ENCODE results near the gene MEGF10.

MEGF10 gene

DNA sequence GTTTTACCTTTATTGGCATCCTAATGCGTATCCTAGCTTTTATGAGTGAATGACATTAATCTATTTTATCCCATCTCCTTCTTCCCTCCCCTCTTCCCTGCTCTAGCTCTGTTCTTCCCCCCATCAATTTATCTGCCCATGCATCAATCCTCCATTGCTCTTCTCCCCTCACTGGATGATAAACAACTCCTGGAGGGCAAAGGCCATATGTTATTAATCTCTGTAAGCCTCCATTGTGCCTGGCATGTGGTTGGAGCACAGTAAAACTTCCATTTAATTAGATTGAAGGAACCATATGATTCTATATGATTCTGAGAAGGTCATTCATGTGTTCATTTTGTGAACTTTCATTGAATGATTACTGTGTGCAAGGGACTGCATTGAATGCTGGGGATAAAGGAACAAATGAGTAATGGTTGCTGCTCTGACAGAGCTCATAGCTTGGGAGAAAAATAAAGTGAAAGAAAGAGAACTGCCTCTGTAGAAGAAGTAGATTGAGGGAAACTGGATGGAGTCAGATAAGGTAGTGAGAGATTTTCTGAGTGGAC is 85.0 kb downstream of the MEGF10 start:
- peak; percentile 54 for DNase-seq

- no peak for DNase-seq
Observed at GRCh38 chr5:127377651-127378050, 87.1 kb downstream of the MEGF10 start.

GRCh38 chr5:127385936-127386335 is 95.3 kb downstream of the MEGF10 start:
- no peak for DNase-seq

DNA sequence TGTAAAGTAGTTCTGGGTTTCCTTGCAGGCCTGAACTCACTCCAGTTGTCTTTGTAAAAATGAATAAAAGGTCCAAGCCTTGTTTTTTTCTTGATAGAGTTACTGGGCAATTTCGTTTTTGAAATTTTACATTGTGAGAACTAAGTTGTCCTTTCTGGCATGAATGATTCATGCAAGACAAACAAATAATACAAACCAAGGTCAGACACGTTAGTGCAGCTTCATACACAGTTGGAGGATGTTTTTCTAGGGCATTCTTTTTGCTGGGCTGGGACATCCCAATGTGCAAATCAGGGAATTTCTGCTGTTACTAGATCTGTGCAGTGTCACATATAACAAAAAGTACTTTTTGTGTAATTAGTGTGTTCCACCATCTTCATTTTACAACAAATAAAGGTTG is 96.0 kb downstream of the MEGF10 start:
- DNase-seq: no peak

DNA sequence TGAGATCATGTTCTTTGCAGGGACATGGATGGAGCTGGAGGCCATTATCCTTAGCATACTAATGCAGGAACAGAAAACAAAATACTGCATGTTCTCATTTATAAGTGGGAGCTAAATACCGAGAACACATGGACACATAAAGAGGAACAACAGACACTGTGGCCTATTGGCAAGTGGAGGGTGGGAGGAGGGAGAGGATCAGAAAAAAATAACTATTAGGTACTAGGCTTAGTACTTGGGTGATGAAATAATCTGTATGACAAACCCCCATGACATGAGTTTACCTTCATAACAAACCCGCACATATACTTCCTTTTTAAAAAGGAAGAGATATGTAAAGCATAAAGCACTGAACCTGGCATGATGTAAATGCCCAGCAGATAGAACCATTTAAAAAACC is 99.0 kb downstream of the MEGF10 start:
- DNase-seq: no peak

- peak; percentile 40 for DNase-seq
Observed at GRCh38 chr5:127392762-127393161, 102.2 kb downstream of the MEGF10 start.

- no peak for DNase-seq
Observed at GRCh38 chr5:127396490-127397155, 106.0 kb downstream of the MEGF10 start.

DNA sequence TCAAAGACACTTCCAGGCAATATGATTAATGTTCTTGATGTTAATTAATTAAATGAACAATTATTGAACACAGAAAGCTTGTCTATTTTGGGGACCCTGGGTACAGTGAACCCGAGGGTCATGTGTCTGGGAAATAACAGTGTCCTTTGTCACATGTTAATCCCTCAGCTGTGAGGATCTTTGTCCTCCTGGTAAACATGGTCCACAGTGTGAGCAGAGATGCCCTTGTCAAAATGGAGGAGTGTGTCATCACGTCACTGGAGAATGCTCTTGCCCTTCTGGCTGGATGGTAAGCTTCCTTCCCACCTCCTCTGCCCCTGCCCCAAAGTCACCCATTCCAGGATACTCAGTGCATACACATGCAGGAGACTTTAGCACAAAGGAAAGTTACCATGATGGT is 107.9 kb downstream of the MEGF10 start:
- DNase-seq: no peak

- no peak for DNase-seq
Observed at GRCh38 chr5:127399068-127399467, 108.5 kb downstream of the MEGF10 start.

DNA sequence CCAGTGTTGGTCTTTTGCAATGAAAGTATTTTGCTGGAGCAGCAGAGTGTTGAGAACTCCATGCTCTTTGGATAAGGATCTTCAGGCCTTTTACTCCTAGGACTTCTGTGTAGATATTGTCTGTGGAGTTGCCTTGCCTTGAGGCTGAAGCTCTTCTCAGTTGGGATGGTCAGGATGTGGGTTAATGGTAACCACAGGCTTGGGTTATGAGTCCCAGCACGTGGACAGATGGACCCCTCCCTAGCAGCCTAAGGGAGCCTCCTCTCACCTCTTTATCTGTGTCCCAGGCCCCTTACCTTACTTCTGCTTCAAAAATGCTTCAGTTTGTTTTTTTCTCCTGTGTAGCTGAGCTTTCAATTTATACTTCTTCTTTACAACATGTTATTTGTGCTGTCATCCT is 109.9 kb downstream of the MEGF10 start:
- no peak for DNase-seq

DNA sequence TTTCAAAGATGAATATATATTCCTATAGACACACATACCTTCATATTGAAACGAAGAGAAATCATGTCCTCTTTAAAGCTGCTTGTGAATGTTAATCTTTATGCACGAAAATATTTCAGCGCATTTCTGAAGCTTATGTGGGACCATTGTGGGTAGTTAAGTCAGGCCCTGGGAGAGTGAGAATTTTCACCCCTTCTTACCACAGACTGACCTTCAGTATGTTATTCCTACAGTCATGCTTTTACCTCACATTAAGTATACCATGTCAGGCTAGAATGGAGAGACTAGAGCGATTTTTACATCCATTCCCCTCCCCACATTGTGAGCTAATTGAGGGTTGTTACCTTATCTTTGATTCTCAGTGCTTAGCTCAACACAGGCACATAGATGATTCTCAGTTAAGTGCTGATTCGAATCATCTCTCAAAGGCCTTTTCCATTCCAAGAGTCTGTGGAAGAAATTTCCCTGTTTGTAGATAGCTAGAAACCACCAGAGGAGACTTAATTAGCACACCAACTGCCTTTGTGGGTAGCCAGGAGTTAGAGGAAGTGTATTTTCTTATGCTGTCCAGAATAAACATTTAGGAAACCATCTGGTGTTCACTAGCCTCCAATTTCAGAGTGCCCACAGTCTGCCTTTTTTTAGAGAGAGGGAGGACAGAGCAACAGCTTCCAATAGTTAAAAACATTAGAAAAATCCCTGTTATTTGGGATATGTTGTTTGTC is 110.5 kb downstream of the MEGF10 start:
- no peak for DNase-seq

DNA sequence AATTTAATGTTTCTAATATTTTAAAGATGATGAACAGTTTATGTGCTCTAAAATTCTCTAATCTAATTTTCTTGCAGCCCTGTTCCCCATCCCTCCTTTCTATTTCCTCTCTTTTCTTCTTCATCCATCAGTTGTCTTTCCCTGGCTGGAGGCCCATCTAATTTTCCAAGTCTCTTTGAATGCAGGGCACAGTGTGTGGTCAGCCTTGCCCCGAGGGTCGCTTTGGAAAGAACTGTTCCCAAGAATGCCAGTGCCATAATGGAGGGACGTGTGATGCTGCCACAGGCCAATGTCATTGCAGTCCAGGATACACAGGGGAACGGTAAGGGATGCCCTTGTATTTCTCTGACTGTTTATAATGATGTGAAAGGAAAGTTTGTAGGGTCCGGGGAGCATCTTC is 111.8 kb downstream of the MEGF10 start:
- DNase-seq: no peak

GRCh38 chr5:127404190-127404589 is 113.6 kb downstream of the MEGF10 start:
- no peak for DNase-seq

DNA sequence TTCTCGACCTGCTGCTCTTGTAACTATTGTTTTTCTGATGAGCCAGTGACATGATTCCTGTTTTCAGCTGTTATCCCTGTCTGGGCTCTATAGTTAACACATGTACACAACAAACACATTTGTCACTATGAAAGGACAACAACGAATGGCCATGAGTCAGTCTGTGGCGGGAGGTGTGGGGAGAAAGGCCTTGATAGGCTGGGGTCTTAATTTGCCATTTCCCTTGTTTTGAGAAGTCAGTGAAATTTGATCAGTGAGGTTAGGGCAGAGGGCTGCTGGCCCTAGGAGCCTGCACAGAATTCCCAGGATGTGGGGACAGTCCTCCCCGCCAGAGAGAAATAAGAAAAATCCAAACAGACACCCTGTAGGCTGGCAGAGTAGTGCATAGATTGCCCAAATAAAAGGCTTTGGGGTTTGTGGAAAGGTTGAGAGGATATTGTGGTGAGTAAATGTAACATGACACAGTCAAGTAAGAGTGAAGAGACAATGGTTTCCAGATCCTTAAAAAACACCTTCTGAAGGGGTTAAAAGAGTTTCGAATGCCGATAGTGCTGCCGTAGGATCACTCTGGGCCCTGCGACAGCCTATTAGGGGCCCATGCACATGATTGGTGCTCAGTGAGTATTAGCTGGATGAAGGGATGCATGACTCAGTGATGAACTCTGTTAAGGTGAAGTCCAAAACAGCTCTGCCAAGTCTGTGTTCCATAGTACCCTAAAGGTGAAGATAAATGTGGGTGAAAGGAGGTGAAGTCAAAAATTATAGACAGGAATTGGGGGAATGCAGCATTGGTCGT is 115.9 kb downstream of the MEGF10 start:
- DNase-seq: no peak

DNA sequence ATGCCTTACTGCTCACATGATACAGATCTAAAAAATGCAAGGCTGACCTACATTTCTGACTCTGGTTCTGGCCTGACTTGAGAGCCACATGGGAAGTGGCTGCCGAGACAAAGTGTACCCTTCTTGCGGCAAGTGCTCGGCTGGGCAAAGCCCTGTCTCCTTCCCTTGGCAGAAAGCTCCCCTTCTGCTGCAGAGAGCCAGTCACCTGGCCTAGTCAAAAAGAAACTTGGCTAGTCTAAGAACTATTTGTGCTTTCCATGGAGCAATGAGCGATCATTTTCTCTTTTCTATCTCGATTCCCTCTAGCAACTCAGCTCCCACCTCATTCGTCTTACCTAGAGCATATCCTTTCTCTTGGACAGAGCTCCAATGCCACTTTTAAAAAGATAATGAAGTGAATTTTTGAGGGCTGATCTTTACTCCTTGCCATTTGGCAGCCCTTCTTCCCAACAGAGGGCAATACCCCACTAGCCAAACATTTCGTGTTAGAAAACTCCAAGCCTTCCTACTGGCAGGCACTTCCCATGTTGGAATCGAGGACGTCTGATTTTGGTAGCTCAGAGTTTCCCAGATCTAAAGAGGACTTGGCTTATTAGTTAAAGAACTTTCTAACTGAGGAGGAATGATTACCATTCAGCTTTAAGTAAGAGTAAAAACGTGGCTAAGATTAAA is 118.8 kb downstream of the MEGF10 start:
- no peak for DNase-seq

DNA sequence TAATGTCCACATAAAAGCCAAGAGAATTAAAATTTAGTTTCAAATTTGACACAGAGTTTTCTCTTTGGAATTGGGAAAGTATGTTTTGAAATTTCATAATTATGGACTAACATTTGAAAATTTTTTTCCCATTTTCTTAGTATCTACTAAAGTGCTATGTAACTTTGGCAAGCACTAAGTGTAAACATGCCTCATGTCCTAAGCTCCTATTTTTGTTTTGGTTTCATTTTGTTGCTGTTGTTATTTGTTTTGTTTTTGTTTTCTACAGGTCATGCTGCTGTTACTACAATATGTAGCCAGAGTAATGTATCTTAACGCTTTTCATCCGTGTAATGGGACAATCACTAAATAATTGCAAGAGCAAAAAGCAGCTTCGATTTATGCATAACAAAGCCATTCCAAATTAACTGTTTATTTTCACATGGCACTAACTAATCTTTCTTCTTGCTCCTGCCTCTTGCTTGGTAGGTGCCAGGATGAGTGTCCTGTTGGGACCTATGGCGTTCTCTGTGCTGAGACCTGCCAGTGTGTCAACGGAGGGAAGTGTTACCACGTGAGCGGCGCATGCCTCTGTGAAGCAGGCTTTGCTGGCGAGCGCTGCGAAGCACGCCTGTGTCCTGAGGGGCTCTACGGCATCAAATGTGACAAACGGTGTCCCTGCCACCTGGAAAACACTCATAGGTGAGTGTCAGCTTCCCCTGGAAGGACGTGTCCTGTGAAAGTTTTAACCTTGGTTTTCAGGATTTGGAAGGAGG is 119.5 kb downstream of the MEGF10 start:
- DNase-seq: no peak

DNA sequence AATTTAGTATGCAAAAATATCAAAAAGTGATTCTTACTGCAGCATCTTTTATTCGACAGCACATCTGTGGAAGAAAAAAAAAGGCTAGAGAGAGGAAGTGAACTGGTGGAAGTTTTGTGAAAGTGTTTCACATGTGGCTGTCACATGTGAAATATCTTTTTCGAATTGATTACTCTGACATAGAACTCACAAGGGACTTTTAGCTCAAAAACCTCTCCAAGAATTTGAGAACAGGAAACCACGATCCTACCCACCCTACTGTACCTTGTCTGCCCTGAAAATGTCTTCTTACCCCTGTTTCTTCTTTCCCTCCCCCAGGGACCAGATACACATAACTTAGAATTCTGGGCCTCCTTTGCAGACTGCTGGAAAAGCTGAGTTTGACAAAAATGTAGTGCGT is 120.4 kb downstream of the MEGF10 start:
- DNase-seq: no peak

GRCh38 chr5:127411381-127411780 is 120.8 kb downstream of the MEGF10 start:
- no peak for DNase-seq

- DNase-seq: peak; percentile 11
Observed at GRCh38 chr5:127412698-127413097, 122.1 kb downstream of the MEGF10 start.

- DNase-seq: no peak
Observed at GRCh38 chr5:127415034-127415433, 124.4 kb downstream of the MEGF10 start.

DNA sequence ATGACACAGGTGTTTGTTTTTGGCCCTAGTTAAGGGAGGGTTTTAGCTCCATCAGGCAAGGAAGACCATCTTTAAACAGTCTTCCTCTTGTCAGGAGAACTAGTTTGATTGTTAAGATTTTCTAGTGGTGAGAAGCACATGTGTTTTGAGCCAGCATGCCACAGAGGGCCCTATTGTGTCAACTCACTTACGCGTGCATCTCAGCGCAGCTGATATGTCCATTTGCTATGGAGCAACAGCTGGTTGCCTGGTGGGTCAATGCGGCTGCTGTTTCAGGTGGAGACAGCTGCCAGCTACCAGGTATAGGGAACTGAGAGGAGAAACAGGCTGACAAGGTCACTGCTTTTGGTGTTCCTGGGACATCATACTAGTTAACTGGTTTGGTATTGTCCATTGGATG is 126.3 kb downstream of the MEGF10 start:
- no peak for DNase-seq

GRCh38 chr5:127417528-127417927 is 126.9 kb downstream of the MEGF10 start:
- DNase-seq: no peak

Data from NCI-H82 (cell line).